ENCODE data around the gene NDUFC2.

DNA sequence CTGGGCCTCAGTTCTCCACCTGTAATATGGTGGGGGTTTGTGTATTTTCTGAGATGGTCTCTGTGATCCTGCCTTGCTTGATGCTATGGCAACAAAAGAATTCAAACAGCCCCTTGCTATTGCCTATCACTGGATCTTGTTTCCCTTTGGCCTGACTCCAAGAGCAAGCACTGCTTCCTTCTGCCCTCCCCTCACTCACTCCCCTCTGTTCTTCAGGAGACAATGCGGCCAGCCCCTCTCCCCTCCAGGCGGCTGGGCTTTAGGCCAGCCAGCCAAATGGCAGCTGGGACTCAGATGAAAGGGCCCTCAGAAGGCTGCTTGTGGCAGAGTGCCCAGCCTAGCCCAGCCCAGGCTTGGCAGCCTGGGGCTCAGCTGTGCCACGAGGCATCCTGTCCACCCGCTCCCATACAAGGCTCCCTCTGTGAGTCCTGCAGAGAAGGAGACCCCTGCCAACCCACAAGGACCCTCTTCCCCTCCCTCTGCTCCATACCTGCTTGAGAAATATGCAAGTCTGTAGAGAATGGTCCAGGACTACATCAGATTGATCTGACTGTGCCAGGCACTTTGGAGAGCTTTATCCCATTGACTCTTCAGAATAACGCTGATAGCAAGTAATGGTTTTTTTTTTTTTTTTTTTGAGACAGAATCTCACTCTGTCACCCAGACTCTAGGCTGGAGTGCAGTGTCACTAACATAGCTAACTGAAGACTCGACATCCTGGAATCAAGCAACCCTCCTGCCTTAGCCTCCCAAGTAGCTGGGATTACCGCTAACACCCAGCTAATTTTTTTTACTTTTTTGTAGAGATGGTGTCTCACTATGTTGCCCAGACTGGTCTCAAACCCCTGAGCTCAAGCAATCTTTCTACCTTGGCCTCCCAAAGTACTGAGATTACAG lies 49.0 kb downstream of the NDUFC2 start:
- TF ChIP-seq, protein P1, sequence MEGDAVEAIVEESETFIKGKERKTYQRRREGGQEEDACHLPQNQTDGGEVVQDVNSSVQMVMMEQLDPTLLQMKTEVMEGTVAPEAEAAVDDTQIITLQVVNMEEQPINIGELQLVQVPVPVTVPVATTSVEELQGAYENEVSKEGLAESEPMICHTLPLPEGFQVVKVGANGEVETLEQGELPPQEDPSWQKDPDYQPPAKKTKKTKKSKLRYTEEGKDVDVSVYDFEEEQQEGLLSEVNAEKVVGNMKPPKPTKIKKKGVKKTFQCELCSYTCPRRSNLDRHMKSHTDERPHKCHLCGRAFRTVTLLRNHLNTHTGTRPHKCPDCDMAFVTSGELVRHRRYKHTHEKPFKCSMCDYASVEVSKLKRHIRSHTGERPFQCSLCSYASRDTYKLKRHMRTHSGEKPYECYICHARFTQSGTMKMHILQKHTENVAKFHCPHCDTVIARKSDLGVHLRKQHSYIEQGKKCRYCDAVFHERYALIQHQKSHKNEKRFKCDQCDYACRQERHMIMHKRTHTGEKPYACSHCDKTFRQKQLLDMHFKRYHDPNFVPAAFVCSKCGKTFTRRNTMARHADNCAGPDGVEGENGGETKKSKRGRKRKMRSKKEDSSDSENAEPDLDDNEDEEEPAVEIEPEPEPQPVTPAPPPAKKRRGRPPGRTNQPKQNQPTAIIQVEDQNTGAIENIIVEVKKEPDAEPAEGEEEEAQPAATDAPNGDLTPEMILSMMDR (IDR thresholded peaks at IDR 0.05) = no peak
- no peak for TF ChIP-seq POLR2A (IDR thresholded peaks at IDR 0.05)

Data from vagina (tissue), 2 donors.